Jurkat, Clone E6-1 (cell line): ENCODE measurements around the gene HSPB2.
"Not testable (repeated sequence)": the region's sequence is repeated elsewhere in the genome, so short reads cannot be mapped to it uniquely, and the experiment has no call there.

Experiments used
- DNase-seq: peaks from one replicate; pipeline ENCODE4 v3.0.0-alpha.2; 2011; ENCODE audit warnings: low read depth, low spot score
- H3K4me3 ChIP-seq: 2 replicates; pipeline ENCODE4 v1.5.1; 2011; ENCODE audit warnings: mild to moderate bottlenecking, low read length, control low read depth, moderate library complexity

The HSPB2 gene

GRCh38 chr11:111911563-111912401 is 752 bp upstream of the HSPB2 start, which contains the start of gene CRYAB:
CRYAB (minus strand) TSS chr11:111911770; CDS start chr11:111911724, 46 bp downstream.
- H3K4me3 ChIP-seq: no peak within 1 kb of the TSS
- no peak for DNase-seq

- H3K4me3 ChIP-seq: no peak overlapping the region
- DNase-seq: no peak
Measured at GRCh38 chr11:111913031-111913861, 712 bp downstream of the HSPB2 start.

GRCh38 chr11:111913997-111914396 is 1.5 kb downstream of the HSPB2 start:
- DNase-seq: no peak
- no peak overlapping the region for H3K4me3 ChIP-seq

- H3K4me3 ChIP-seq: no peak overlapping the region
- no peak for DNase-seq
Measured at GRCh38 chr11:111916768-111917167, 4.2 kb downstream of the HSPB2 start.

DNA sequence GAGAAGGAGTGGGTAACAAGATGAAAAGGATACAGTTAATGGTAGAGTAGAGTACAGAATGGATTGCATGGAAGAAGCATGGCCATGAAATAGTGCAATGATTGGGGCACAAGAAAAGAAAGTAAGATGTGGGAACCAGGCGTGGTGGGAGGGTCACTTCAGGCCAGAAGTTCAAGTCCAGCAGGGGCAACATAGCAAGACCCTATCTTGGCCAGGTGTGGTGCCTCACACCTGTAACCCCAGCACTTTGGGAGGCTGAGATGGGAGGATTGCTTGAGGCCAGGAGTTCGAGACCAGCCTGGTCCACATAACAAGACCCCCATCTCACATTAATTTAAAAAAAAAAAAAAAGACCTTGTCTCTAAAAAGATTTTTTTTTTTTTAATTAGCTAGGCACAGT is 4.8 kb downstream of the HSPB2 start:
- no peak for DNase-seq
- no peak overlapping the region for H3K4me3 ChIP-seq

GRCh38 chr11:111917788-111918187 is 5.3 kb downstream of the HSPB2 start:
- no peak for DNase-seq
- H3K4me3 ChIP-seq: no peak overlapping the region

GRCh38 chr11:111918390-111919256 is 6.1 kb downstream of the HSPB2 start, which contains the start of gene C11orf52:
C11orf52 (plus strand) TSS chr11:111918913; CDS start chr11:111918973, 60 bp downstream.
- no peak within 1 kb of the TSS for H3K4me3 ChIP-seq
- DNase-seq: no peak

GRCh38 chr11:111920908-111921307 is 8.4 kb downstream of the HSPB2 start:
- H3K4me3 ChIP-seq: no peak overlapping the region
- no peak for DNase-seq

DNA sequence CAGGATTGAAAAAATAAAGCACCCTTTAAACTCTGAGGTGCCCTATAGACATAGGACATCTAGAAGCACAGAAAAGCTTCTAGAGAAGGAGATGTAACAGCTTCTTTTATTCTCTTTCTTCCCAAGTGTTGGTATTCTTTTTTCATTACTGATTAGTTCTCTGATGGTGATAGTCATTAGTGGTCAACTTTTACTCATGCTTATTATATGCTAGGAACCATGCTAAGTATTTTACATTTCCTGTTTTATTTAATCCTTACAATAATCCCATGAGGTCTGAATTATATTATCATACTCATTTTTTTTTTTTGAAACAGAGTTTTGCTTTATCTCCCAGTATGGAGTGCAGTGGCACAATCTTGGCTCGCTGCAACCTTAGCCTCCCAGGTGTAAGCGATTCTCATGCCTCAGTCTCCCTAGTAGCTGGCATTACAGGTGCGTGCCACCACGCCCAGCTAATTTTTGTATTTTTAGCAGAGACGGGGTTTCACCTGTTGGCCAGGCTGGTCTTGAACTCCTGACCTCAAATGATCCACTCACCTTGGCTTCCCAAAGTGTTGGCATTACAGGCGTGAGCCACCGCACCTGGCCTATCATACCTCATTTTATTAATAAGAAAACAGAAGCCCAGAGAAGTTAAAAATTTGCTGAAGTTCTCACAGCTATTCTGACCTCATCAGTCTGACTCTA is 9.2 kb downstream of the HSPB2 start:
- no peak overlapping the region for H3K4me3 ChIP-seq
- DNase-seq: no peak

GRCh38 chr11:111922803-111923202 is 10.3 kb downstream of the HSPB2 start:
- no peak for DNase-seq
- no peak overlapping the region for H3K4me3 ChIP-seq

DNA sequence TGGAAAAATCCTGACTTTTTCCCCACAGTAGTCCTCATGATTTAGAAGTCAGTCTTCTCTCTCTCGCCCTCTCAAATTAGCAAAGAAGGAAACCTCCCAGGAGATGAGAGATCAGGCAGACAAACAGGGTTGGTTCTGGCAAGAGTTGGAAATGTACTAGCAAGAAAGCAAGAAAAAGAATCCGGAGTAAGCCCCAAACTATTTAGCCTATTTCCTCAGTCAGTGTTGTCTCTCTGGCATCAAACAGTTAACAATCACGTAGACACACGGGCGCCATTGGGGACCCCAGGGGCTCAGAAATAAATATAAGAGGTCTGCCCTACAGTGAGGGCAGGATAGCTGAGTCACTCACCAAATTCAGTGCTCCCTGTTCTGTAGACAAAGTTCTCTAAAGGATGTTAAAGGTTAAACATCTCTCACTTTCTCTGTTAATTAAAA is 10.8 kb downstream of the HSPB2 start:
- no peak overlapping the region for H3K4me3 ChIP-seq
- DNase-seq: no peak

GRCh38 chr11:111923951-111924350 is 11.4 kb downstream of the HSPB2 start:
- no peak overlapping the region for H3K4me3 ChIP-seq
- DNase-seq: no peak

- H3K4me3 ChIP-seq: peak overlapping the region; percentile 55
- no peak for DNase-seq
Measured at GRCh38 chr11:111925953-111926352, 13.4 kb downstream of the HSPB2 start.

GRCh38 chr11:111926505-111927391 is 14.2 kb downstream of the HSPB2 start:
- peak; percentile 94 for DNase-seq

DNA sequence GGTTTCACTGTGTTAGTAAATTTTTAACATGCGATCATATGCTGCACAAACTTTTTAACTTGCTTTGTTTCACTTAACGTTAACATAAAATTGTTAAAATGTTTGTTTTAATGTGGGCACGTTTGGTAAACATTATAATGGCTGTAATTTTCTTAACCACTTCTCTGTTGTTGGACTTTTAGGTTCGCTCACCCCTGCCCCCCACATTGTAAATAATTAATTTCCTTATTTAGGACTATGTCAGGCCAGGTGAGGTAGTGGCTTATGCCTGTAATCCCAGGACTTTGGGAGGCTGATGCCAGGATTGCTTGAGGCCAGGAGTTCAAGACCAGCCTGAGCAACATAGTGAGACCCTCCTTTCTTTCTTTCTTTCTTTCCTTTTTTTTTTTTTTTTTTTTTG is 17.9 kb downstream of the HSPB2 start:
- H3K4me3 ChIP-seq: no peak overlapping the region
- no peak for DNase-seq

More at GRCh38 chr11:111926505-111927391, 14.2 kb downstream of the HSPB2 start:
- peak overlapping the region; percentile 72 for H3K4me3 ChIP-seq

- no peak for DNase-seq
Measured at GRCh38 chr11:111932611-111932950, 20.0 kb downstream of the HSPB2 start.

DNA sequence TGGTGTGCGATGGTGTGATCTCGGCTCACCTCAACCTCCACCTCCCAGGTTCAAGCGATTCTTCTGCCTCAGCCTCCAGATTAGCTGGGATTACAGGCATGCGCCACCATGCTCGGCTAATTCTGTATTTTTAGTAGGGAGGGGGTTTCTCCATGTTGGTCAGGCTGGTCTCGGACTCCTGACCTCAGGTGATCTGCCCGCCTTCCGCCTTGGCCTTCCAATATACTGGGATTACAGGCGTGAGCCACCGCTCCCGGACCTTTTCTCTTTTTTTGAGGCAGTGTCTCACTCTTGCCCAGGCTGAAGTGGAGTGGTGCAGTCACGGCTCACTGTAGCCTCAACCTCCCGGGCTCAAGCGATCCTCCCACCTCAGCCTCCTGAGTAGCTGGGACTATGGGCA is 20.6 kb downstream of the HSPB2 start:
- DNase-seq, H3K4me3 ChIP-seq: not testable (repeated sequence)

More at GRCh38 chr11:111932611-111932950, 20.0 kb downstream of the HSPB2 start:
- H3K4me3 ChIP-seq: no peak overlapping the region

- DNase-seq: no peak
Measured at GRCh38 chr11:111933872-111934271, 21.3 kb downstream of the HSPB2 start.

More at GRCh38 chr11:111933872-111934271, 21.3 kb downstream of the HSPB2 start:
- no peak overlapping the region for H3K4me3 ChIP-seq
